SK-N-SH treated with all-trans-retinoic acid at 6 μM for 48 hours (cell line): ENCODE results near the gene MVD.

Source experiments
- ARNTL ChIP-seq: fragments of 450-650 bp; formaldehyde crosslinking; IDR thresholded peaks from 2 replicates; pipeline ENCODE4 v1.5.0; 2020; ENCODE audit warnings: low read depth, mild to moderate bottlenecking, moderate library complexity, borderline replicate concordance
- RARB ChIP-seq: fragments of 250-450 bp; sonication (Bioruptor Pico); IDR thresholded peaks from 2 replicates; pipeline ENCODE4 v1.8.0; 2021; ENCODE audit warnings: mild to moderate bottlenecking, moderate library complexity
- ZFP3 ChIP-seq: fragments of 250-450 bp; sonication (Bioruptor Pico); IDR thresholded peaks from 2 replicates; pipeline ENCODE4 v1.5.0; 2020; ENCODE audit warnings: mild to moderate bottlenecking, moderate library complexity
- ZNF8 ChIP-seq: fragments of 450-650 bp; formaldehyde crosslinking; IDR thresholded peaks from 2 replicates; pipeline ENCODE4 v1.5.0; 2020; ENCODE audit warnings: mild to moderate bottlenecking, moderate library complexity
- TF ChIP-seq, protein P1 (sequence below): fragments of 250-450 bp; sonication (Bioruptor Pico); IDR thresholded peaks from 2 replicates; pipeline ENCODE4 v1.8.0; 2021; ENCODE audit warnings: low read depth, mild to moderate bottlenecking, moderate library complexity, borderline replicate concordance

DNA sequence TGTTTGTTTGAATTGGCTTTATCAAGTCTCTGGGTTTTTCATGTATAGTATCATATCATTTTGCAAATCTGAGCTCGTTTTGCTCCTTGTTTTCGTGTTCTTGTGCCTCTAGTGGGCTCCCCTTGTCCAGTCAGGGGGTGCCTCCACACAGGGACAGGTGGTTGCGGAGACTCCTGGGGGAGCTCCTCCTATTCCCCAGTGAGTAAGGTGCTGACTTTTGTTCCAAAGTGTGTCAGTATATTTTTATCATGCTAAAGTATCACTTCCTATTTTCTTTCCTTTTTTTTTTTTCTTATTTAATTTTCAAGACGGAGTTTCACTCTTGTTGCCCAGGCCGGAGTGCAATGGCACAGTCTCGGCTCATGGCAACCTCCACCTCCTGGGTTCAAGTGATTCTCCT is 54.8 kb downstream of the MVD start:
- TF ChIP-seq ZFP3 (CRISPR knock-in tag) (no peak), RARB (CRISPR knock-in tag) (no peak), ARNTL (no peak), ZNF8 (CRISPR knock-in tag) (no peak)
- TF ChIP-seq, protein P1, sequence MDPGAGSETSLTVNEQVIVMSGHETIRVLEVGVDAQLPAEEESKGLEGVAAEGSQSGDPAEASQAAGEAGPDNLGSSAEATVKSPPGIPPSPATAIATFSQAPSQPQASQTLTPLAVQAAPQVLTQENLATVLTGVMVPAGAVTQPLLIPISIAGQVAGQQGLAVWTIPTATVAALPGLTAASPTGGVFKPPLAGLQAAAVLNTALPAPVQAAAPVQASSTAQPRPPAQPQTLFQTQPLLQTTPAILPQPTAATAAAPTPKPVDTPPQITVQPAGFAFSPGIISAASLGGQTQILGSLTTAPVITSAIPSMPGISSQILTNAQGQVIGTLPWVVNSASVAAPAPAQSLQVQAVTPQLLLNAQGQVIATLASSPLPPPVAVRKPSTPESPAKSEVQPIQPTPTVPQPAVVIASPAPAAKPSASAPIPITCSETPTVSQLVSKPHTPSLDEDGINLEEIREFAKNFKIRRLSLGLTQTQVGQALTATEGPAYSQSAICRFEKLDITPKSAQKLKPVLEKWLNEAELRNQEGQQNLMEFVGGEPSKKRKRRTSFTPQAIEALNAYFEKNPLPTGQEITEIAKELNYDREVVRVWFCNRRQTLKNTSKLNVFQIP, result no peak
